HEK293T (cell line): ENCODE measurements around the gene SERHL2.
A peak's percentile ranks its signal among the peaks of the same experiment; 100 is the strongest.
"Not testable (repeated sequence)": the region's sequence is repeated elsewhere in the genome, so short reads cannot be mapped to it uniquely, and the experiment has no call there.

Experiments used
- CTCF ChIA-PET: fragments of 350-600 bp; formaldehyde crosslinking; extraction: SDS; loops from one replicate; lab custom pipeline; 2021; ENCODE audit warnings: antibody characterized with exemption, inconsistent platforms; lab: Yijun Ruan, JAX
- POLR2A ChIA-PET: fragments of 350-600 bp; formaldehyde crosslinking; extraction: SDS; loops from one replicate; lab custom pipeline; 2020; ENCODE audit warnings: antibody characterized with exemption, inconsistent platforms; lab: Yijun Ruan, JAX
- DNase-seq: peaks from one replicate; pipeline ENCODE4 v3.0.0; 2012; ENCODE audit warnings: mixed read lengths; ENCODE audit errors: extremely low spot score
- ARNT ChIP-seq: fragments of 450-650 bp; IDR thresholded peaks from 2 replicates; pipeline ENCODE4 v1.6.1; 2017; ENCODE audit warnings: mild to moderate bottlenecking
- BHLHE40 ChIP-seq: fragments of 450-650 bp; IDR thresholded peaks from 2 replicates; pipeline ENCODE4 v1.6.1; 2016; ENCODE audit warnings: mild to moderate bottlenecking, moderate library complexity, borderline replicate concordance
- CTBP1 ChIP-seq: fragments of 450-650 bp; IDR thresholded peaks from 2 replicates; pipeline ENCODE4 v1.6.1; 2016; ENCODE audit warnings: borderline replicate concordance
- ELF4 ChIP-seq: fragments of 450-650 bp; IDR thresholded peaks from 2 replicates; pipeline ENCODE4 v1.6.1; 2017; ENCODE audit warnings: antibody characterized with exemption
- FOXA1 ChIP-seq: fragments of 450-650 bp; IDR thresholded peaks from 2 replicates; pipeline ENCODE4 v1.6.1; 2016; ENCODE audit warnings: mild to moderate bottlenecking
- FOXK2 ChIP-seq: fragments of 450-650 bp; IDR thresholded peaks from 2 replicates; pipeline ENCODE4 v1.6.1; 2016; ENCODE audit warnings: mild to moderate bottlenecking
- FOXM1 ChIP-seq: fragments of 450-650 bp; IDR thresholded peaks from 2 replicates; pipeline ENCODE4 v1.6.1; 2017; ENCODE audit warnings: mild to moderate bottlenecking, borderline replicate concordance
- HDGF ChIP-seq: fragments of 450-650 bp; IDR thresholded peaks from 2 replicates; pipeline ENCODE4 v1.6.1; 2017; ENCODE audit warnings: antibody characterized with exemption, borderline replicate concordance
- L3MBTL2 ChIP-seq: fragments of 450-650 bp; conservative IDR thresholded peaks from 2 replicates; pipeline ENCODE4 v1.6.1; 2016; ENCODE audit warnings: mild to moderate bottlenecking
- LEF1 ChIP-seq: fragments of 450-650 bp; IDR thresholded peaks from 2 replicates; pipeline ENCODE4 v1.6.1; 2017; ENCODE audit warnings: mild to moderate bottlenecking, borderline replicate concordance
- NFRKB ChIP-seq: fragments of 450-650 bp; IDR thresholded peaks from 2 replicates; pipeline ENCODE4 v1.6.1; 2016; ENCODE audit warnings: mild to moderate bottlenecking, moderate library complexity
- PKNOX1 ChIP-seq: fragments of 450-650 bp; IDR thresholded peaks from 2 replicates; pipeline ENCODE4 v1.6.1; 2016
- SP1 ChIP-seq: fragments of 450-650 bp; IDR thresholded peaks from 2 replicates; pipeline ENCODE4 v1.6.1; 2017
- SUZ12 ChIP-seq: fragments of 450-650 bp; IDR thresholded peaks from 2 replicates; pipeline ENCODE4 v1.6.1; 2016; ENCODE audit warnings: mild to moderate bottlenecking
- TARDBP ChIP-seq: fragments of 450-650 bp; IDR thresholded peaks from 2 replicates; pipeline ENCODE4 v1.6.1; 2016
- ZNF384 ChIP-seq: fragments of 450-650 bp; IDR thresholded peaks from 2 replicates; pipeline ENCODE4 v1.6.1; 2016

The SERHL2 gene

DNA sequence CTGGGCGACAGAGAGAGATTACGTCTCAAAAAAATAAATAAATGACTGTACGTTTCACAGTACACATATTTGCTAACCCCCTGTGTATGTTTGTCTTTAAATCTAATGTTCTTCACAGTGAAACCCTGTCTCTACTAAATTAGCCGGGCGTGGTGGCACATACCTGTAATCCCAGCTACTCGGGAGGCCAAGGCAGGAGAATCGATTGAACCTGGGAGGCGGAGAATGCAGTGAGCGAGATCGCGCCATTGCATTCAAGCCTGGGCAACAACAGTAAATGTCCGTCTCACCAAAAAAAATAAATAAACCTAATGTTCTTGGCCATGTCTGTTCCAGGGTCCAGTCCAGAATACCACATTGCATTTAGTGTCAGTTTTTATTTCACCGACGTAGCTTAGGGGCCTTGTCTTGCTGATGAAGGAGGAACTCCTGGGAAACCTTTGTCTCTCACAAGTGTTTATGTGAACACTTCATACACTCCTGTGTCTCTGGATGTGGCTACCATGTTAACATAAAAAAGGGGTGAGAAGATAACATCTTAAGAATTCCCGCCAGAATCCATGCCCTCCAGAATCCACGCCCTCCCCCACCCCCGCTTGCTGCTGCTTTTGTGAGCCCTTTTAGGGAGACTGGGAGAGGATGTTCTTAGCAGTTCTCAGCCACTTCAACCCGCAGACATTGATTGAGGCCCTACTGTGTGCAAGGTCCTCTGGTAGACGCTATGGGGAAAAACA lies 5.0 kb upstream of the SERHL2 start:
- no peak for DNase-seq
- CTCF ChIA-PET = no interaction called here

DNA sequence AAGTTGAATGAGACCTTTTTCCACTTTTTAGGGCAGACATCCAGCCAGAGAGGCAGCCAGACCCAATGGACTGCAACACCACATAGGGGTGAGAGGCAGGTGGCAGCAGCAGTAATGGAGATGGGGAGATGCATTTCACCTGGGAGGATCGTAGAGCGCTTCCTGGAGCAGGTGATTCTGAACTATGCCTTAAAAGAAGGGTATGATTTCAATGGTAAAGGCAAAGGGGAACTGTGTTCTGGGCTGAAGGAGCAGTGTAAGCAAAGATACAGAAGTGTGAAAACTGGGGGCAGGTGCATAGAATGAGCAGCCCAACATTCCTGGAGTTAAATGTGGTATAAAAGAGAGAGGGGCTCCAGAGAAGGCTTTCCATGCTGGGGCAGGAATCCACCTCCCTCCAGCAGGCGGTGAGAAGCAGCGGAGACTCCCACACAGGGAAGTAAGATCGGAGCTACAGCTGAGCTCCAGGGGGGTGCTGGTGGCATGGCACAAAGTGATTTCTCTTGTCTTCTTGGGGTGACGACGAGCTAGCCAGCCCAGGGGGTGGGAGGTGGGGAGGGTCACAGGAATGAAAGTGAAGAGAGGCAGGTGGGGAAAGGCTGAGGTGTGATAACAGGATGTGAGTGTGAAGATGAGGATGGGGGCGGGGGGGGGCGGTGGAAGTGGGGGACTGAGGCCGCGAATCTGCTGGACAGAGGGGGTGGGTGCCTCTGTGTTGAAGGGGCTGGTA lies 4.3 kb upstream of the SERHL2 start:
- TF ChIP-seq SUZ12 (no peak), BHLHE40 (no peak), FOXK2 (no peak), PKNOX1 (no peak), ZNF384 (no peak), SP1 (no peak), ELF4 (no peak), FOXA1 (no peak), L3MBTL2 (no peak)
- ChIA-PET POLR2A (interaction anchor here (0.9 kb wide), 1 partner anchor 34 kb away, joined by 3 read pairs; no protein-coding TSS in a partner anchor), CTCF (no interaction called here)
- no peak for DNase-seq

More for the DNA sequence above, 5.0 kb upstream of the SERHL2 start:
- POLR2A ChIA-PET = interaction anchor here (1.5 kb wide), 1 partner anchor 66 kb away, joined by 3 read pairs; the partner anchor contains the start of gene POLDIP3
- TF ChIP-seq FOXM1 (no peak), FOXA1 (no peak), L3MBTL2 (peak; percentile 39; the same call in 1 of the 2 replicates), HDGF (no peak), ELF4 (no peak), ARNT (no peak)

DNA sequence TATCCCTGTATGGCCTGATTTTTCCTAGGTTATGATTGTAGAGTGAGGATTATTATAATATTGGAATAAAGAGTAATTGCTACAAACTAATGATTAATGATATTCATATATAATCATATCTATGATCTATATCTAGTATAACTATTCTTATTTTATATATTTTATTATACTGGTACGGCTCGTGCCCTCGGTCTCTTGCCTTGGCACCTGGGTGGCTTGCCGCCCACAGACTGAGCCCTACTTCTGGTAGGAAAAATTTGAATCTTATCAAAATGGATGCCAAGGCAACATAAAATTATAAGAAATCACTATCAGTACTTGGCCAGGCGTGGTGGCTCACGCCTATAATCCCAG lies 1.5 kb upstream of the SERHL2 start:
- POLR2A ChIA-PET, CTCF ChIA-PET, DNase-seq: not testable (repeated sequence)

GRCh38 chr22:42560381-42560780 lies 6.6 kb downstream of the SERHL2 start:
- DNase-seq = no peak
- POLR2A ChIA-PET = no interaction called here
- CTCF ChIA-PET = interaction anchor here (0.6 to 1.7 kb wide), 4 partner anchors 10 to 61 kb away, joined by 3 to 4 read pairs (median 4); no protein-coding TSS in a partner anchor
- TF ChIP-seq PKNOX1 = no peak
- no peak for TF ChIP-seq FOXK2
- no peak for TF ChIP-seq FOXA1
- no peak for TF ChIP-seq SUZ12
- TF ChIP-seq L3MBTL2 = no peak
- no peak for TF ChIP-seq BHLHE40
- no peak for TF ChIP-seq FOXM1

DNA sequence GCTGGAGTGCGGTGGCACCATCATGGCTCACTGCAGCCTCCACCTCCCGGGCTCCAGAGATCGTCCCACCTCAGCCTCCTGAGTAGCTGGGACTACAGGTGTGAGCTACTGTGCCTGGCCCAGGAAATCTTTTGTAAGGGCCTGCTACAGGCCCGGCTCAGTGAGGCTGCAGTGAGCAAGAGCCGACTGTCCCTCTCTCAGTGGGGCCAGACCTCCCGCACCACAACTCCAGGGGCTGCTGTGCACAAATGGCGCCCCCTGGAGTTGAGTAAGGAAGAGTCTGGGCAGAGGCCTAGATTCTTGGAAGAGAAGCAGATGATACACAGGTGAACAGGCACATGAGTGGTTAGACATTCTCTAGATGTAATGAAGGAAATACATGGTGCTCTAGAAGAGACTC lies 7.0 kb downstream of the SERHL2 start:
- DNase-seq = peak; percentile 73
- CTCF ChIA-PET = interaction anchor here (0.6 to 1.7 kb wide), 4 partner anchors 10 to 61 kb away, joined by 3 to 4 read pairs (median 4); no protein-coding TSS in a partner anchor
- TF ChIP-seq L3MBTL2 (no peak), NFRKB (no peak), BHLHE40 (no peak), CTBP1 (no peak), FOXK2 (no peak), FOXA1 (no peak), HDGF (no peak), FOXM1 (no peak), LEF1 (no peak), ELF4 (no peak), TARDBP (no peak), SP1 (no peak)
- POLR2A ChIA-PET = interaction anchor here (2.0 kb wide), 1 partner anchor 53 kb away, joined by 5 read pairs; the partner anchor contains the start of gene POLDIP3

DNA sequence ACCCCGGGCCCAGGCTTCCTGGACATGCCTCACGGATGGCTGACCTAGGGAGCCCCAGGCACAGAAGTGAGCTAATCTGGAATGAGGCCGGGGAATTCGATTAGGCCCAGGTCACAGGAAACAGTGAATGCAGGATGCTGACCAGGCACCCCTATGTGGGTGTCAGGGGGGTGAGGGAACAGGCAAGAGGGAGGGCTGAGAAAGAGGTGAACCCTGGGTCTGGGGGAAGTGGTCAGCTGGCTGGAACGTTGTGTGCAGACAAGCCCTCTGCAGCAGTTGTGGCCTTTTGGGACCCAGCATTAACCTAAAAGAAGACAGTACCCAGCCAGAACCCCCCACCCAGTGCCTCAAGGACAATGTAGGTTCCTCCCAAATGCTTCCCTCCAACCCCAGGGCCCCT lies 8.1 kb downstream of the SERHL2 start:
- POLR2A ChIA-PET = interaction anchor here (2.0 kb wide), 1 partner anchor 52 kb away, joined by 5 read pairs; the partner anchor contains the start of gene POLDIP3
- TF ChIP-seq ARNT = no peak

GRCh38 chr22:42562279-42562678 lies 8.5 kb downstream of the SERHL2 start:
- ChIA-PET CTCF (no interaction called here), POLR2A (interaction anchor here (2.0 kb wide), 1 partner anchor 52 kb away, joined by 5 read pairs; the partner anchor contains the start of gene POLDIP3)
- no peak for DNase-seq
- TF ChIP-seq CTBP1 (no peak), L3MBTL2 (no peak), PKNOX1 (no peak), SUZ12 (no peak), ELF4 (no peak), TARDBP (no peak), HDGF (no peak)

More for the DNA sequence above, 8.1 kb downstream of the SERHL2 start:
- CTCF ChIA-PET = no interaction called here
- DNase-seq = no peak
